ENCODE data around the gene CD96.
"Not testable (repeated sequence)": the region's sequence is repeated elsewhere in the genome, so short reads cannot be mapped to it uniquely, and the experiment has no call there.

Gene CD96

GRCh38 chr3:111629018-111629417 lies 87.0 kb downstream of the CD96 start:
- DNase-seq, result not testable (repeated sequence)

GRCh38 chr3:111630638-111631037 lies 88.6 kb downstream of the CD96 start:
- DNase-seq, result not testable (repeated sequence)

GRCh38 chr3:111635403-111635802 lies 93.4 kb downstream of the CD96 start:
- no peak for DNase-seq

GRCh38 chr3:111636366-111636885 lies 94.4 kb downstream of the CD96 start:
- no peak for DNase-seq

GRCh38 chr3:111639316-111639715 lies 97.3 kb downstream of the CD96 start:
- no peak for DNase-seq

- no peak for DNase-seq
These were observed 107.1 kb downstream of the CD96 start for GRCh38 chr3:111648991-111649579.

GRCh38 chr3:111650378-111651275 lies 108.6 kb downstream of the CD96 start:
- no peak for DNase-seq

- DNase-seq, result no peak
These were observed 110.6 kb downstream of the CD96 start for GRCh38 chr3:111652492-111653180.

GRCh38 chr3:111653766-111654165 lies 111.8 kb downstream of the CD96 start:
- DNase-seq, result no peak

- DNase-seq, result no peak
These were observed 120.0 kb downstream of the CD96 start for GRCh38 chr3:111662012-111662411.

GRCh38 chr3:111662907-111663306 lies 120.9 kb downstream of the CD96 start:
- DNase-seq, result no peak

- no peak for DNase-seq
These were observed 124.2 kb downstream of the CD96 start for GRCh38 chr3:111666041-111666735.

GRCh38 chr3:111667170-111667569 lies 125.2 kb downstream of the CD96 start:
- no peak for DNase-seq

GRCh38 chr3:111667621-111668239 lies 125.7 kb downstream of the CD96 start:
- DNase-seq, result no peak

- no peak for DNase-seq
These were observed 126.3 kb downstream of the CD96 start for GRCh38 chr3:111668326-111668725.

GRCh38 chr3:111668888-111669488 lies 127.0 kb downstream of the CD96 start:
- DNase-seq, result peak; percentile 35

GRCh38 chr3:111669926-111670630 lies 128.1 kb downstream of the CD96 start:
- DNase-seq, result no peak

GRCh38 chr3:111672461-111672860 lies 130.5 kb downstream of the CD96 start:
- DNase-seq, result not testable (repeated sequence)

GRCh38 chr3:111675846-111676210 lies 133.8 kb downstream of the CD96 start:
- no peak for DNase-seq

GRCh38 chr3:111676211-111677006 lies 134.4 kb downstream of the CD96 start:
- DNase-seq, result no peak

- no peak for DNase-seq
These were observed 135.0 kb downstream of the CD96 start for GRCh38 chr3:111677007-111677392.

Measured in NCI-H1092 (cell line).